GM12892 (cell line): ENCODE measurements around the gene NCAM2.

Experiments used
- DNase-seq: peaks from one replicate; pipeline ENCODE4 v3.0.0; 2011; ENCODE audit not compliant: insufficient read length
- FAIRE-seq: peaks from 2 replicates; lab custom pipeline; 2011; peaks lifted over from hg19 to GRCh38; lab: Jason Lieb, UNC
- POLR2A ChIP-seq: IDR thresholded peaks from 2 replicates; pipeline ENCODE4 v1.6.1; 2011; ENCODE audit warnings: low read depth, low read length, control low read depth
- POLR2AphosphoS5 ChIP-seq: IDR thresholded peaks from 2 replicates; pipeline ENCODE4 v1.6.1; 2011; ENCODE audit warnings: low read depth, low read length, control low read depth
- TAF1 ChIP-seq: IDR thresholded peaks from 2 replicates; pipeline ENCODE4 v1.6.1; 2011; ENCODE audit warnings: low read depth, mild to moderate bottlenecking, control low read depth, low read length, borderline replicate concordance

The NCAM2 gene

DNA sequence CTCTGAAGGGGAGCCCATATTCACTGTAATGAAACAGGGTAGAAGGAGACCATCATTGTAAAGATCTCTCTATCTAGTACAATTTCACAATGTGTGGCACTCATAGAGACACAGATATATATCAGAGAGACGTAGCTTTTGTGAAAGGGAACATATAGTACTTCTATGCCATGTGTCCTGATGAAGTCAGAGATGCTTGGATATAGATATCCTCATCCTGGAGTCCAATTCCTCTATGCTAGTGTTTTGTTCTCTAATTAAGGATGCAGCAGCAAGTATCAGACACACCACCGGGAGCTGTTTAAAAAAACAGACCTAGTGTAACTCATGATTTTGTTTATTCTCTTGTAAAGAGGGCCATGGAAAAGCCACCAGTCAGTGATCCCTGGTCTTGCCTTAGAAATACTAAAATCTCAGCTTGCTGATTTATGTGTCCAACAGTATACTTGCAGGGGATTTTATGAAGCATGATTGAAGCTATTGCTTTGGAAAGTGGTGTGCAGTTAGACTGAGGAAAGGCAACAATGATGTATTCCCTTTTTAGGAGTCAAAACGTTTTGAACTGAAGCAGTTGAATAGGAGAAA lies 2.5 kb downstream of the NCAM2 start:
- DNase-seq (no peak), FAIRE-seq (no peak)
- no peak for TF ChIP-seq POLR2AphosphoS5
- TF ChIP-seq TAF1 = no peak
- no peak for TF ChIP-seq POLR2A

- FAIRE-seq (no peak), DNase-seq (no peak)
- TF ChIP-seq POLR2A = no peak
- TF ChIP-seq POLR2AphosphoS5 = no peak
- TF ChIP-seq TAF1 = no peak
Observed at GRCh38 chr21:21001591-21002100, 3.4 kb downstream of the NCAM2 start.

DNA sequence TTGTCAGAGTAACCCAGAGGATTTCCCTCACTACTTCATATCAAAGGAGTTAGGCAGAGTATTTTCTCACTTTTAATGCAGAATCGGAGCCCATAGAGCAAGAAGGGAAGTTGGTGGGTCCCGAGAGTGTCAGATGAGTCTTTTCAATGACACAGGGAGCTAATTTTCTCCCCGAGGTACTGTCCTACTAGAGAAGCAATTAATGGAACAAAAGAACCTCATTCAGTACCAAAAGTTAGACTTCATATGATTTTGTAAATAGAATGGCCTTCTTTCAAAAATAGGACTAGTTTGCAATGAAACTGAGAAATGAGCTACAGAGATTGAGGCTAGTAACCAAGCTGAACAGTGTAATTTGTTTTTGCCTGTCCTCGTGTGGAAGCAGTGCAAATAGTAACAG lies 3.9 kb downstream of the NCAM2 start:
- FAIRE-seq (no peak), DNase-seq (no peak)
- no peak for TF ChIP-seq POLR2AphosphoS5
- no peak for TF ChIP-seq TAF1
- no peak for TF ChIP-seq POLR2A

GRCh38 chr21:21003701-21004100 lies 5.5 kb downstream of the NCAM2 start:
- TF ChIP-seq POLR2AphosphoS5 = no peak
- no peak for TF ChIP-seq TAF1
- TF ChIP-seq POLR2A = no peak
- no peak for DNase-seq
- no peak for FAIRE-seq

- FAIRE-seq (no peak), DNase-seq (no peak)
- TF ChIP-seq TAF1 (no peak), POLR2A (no peak), POLR2AphosphoS5 (no peak)
Observed at GRCh38 chr21:21007606-21008005, 9.4 kb downstream of the NCAM2 start.

DNA sequence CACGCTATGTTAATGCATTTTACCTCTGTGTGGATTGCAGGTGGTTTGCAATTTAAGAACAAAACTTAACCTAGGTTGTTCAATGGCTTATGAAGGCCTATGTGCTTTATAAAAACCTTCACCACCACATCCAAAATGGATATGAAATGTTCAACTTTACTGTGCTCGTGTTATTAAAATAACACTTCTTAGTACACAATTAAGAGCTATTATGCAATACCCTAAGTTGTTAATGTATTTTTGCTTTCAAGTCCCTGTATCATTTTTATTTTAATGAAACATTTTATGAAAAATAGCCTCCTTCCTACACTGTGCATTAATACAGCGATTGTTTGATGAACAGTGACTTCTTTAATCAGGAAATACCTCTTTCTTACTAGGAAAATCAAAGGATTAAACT lies 12.0 kb downstream of the NCAM2 start:
- no peak for TF ChIP-seq POLR2A
- TF ChIP-seq POLR2AphosphoS5 = no peak
- TF ChIP-seq TAF1 = no peak
- no peak for FAIRE-seq
- DNase-seq = no peak

DNA sequence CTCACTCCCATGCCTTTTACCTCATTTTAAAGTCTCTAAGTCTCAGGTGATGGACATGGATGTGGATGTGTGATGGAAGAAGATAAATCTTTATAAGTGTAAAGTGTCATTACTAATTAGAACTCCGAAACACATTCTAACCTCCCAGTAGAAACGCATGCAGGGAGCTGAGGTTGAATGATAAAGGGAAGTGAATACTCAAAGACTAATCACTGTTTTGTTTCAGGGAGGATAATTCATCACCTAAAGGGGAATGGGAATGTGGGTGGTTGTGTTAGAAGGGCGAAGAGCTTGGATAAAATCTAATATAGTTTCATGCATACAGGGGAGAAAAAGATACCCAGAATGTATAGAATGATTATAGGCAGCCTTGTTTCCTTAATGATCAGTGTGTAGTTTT lies 12.5 kb downstream of the NCAM2 start:
- DNase-seq (no peak), FAIRE-seq (no peak)
- TF ChIP-seq POLR2AphosphoS5 = no peak
- no peak for TF ChIP-seq TAF1
- no peak for TF ChIP-seq POLR2A

- no peak for DNase-seq
- TF ChIP-seq POLR2AphosphoS5 = no peak
- TF ChIP-seq TAF1 = no peak
- TF ChIP-seq POLR2A = no peak
- no peak for FAIRE-seq
Observed at GRCh38 chr21:21018821-21019220, 20.6 kb downstream of the NCAM2 start.

GRCh38 chr21:21019681-21020080 lies 21.5 kb downstream of the NCAM2 start:
- TF ChIP-seq TAF1 (no peak), POLR2A (no peak), POLR2AphosphoS5 (no peak)
- no peak for FAIRE-seq
- DNase-seq = no peak

- no peak for TF ChIP-seq TAF1
- TF ChIP-seq POLR2A = no peak
- no peak for TF ChIP-seq POLR2AphosphoS5
- DNase-seq = no peak
- no peak for FAIRE-seq
Observed at GRCh38 chr21:21025742-21026141, 27.5 kb downstream of the NCAM2 start.

DNA sequence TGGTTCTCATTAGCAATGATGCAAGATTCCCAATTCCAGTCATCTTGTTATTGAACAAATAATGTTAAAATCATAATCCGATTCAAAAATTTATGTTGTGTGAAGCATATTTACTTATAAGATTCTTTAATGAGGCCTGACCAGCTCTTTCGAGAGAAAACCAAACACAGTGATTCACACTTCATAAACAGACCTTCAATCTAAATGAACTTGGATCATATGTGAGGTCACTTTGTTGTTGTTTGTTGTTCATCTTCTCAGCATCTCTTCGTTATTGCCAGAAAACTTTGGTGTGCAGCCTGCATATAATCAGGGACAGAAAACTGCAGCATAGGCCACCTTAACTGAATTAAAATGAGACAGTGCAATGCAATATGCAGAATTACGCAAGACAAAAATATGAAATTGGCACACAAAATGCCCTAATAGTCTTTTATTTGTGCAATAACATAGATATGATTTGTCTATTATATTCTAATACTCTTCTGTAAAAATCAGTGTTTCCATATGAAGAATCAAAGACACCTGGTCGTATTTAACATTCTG lies 30.1 kb downstream of the NCAM2 start:
- DNase-seq = no peak
- no peak for TF ChIP-seq POLR2A
- no peak for TF ChIP-seq TAF1
- TF ChIP-seq POLR2AphosphoS5 = no peak
- no peak for FAIRE-seq

- no peak for TF ChIP-seq TAF1
- no peak for TF ChIP-seq POLR2AphosphoS5
- no peak for TF ChIP-seq POLR2A
- no peak for DNase-seq
- FAIRE-seq = no peak
Observed at GRCh38 chr21:21029164-21029563, 31.0 kb downstream of the NCAM2 start.
